ENCODE measurements around the gene EYA4.

DNA sequence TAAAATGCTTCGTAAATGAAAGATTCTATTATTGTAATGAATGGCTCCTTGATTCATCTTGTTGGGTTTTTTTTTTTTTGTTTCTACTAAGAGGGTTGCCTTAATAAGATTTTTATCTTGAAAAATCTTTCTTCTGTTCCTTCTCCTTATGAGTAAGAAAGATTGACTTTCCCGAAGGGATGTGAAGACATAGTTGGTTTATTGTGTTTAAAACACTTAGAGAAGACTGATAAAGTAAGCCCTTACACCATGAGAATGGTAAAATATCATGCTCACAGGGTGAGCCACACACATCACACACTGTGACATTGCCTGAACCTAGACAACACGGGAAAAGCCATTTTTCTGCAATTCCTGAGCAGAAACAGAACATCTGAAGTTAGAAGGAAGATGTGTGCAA is 330.5 kb downstream of the EYA4 start:
- TF ChIP-seq, protein P1, sequence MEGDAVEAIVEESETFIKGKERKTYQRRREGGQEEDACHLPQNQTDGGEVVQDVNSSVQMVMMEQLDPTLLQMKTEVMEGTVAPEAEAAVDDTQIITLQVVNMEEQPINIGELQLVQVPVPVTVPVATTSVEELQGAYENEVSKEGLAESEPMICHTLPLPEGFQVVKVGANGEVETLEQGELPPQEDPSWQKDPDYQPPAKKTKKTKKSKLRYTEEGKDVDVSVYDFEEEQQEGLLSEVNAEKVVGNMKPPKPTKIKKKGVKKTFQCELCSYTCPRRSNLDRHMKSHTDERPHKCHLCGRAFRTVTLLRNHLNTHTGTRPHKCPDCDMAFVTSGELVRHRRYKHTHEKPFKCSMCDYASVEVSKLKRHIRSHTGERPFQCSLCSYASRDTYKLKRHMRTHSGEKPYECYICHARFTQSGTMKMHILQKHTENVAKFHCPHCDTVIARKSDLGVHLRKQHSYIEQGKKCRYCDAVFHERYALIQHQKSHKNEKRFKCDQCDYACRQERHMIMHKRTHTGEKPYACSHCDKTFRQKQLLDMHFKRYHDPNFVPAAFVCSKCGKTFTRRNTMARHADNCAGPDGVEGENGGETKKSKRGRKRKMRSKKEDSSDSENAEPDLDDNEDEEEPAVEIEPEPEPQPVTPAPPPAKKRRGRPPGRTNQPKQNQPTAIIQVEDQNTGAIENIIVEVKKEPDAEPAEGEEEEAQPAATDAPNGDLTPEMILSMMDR (IDR thresholded peaks at IDR 0.05) = no peak
- no peak for TF ChIP-seq POLR2A (IDR thresholded peaks at IDR 0.05)
